NCI-H146 (cell line): ENCODE results near the gene YKT6.
A peak's percentile ranks its signal among the peaks of the same experiment; 100 is the strongest.
"Not testable (repeated sequence)": the region's sequence is repeated elsewhere in the genome, so short reads cannot be mapped to it uniquely, and the experiment has no call there.

ENCODE experiments used
- DNase-seq: peaks from one replicate; lab custom pipeline; 2025; lab: John Stamatoyannopoulos, UW

The YKT6 gene

DNA sequence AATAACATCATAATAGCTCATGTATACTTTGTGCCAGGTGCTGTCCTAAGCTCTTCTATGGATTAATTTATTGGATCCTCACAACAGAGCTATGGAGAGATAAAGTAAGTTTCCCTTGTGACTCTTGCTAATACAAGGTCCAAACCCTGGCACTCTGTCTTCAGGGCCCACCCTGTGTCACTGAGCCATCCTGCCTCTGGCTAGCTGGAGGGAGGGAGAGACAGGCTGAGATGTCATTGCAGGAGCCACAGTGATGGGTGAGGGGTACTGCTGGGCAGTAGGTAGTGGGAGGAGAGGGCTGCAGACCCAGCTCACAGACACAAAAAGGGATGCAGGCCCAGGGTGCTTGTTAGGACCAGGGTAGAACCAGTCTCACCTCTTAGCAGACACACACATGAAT, 28.4 kb upstream of the YKT6 start:
- DNase-seq: no peak

DNA sequence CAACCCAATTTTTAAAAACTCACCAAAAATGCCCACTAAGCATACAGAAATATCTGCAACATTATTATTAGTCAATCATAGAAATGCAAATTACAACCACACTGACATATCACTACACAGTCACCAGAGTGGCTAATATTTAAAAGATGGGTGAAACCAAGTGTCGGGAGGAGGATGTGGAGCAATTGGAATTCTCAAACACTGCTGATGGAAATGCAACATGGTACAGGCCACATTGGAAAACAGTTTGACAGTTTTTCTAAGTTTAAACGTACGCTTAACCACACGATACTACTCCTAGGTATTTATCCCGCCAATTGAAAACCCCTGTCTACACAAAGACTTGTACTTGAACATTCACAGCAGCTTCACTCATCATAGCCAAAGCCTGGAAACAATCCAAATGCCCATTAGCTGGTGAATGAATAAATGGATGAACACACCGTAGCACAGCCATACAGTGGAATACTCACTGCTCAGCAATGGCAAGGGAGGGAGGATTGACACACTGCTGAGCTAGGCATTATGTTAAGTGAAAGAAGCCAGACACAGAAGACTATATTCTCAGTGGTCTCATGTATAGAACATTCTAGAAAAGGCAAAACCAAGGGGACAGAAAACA, 27.9 kb upstream of the YKT6 start:
- DNase-seq: no peak

DNA sequence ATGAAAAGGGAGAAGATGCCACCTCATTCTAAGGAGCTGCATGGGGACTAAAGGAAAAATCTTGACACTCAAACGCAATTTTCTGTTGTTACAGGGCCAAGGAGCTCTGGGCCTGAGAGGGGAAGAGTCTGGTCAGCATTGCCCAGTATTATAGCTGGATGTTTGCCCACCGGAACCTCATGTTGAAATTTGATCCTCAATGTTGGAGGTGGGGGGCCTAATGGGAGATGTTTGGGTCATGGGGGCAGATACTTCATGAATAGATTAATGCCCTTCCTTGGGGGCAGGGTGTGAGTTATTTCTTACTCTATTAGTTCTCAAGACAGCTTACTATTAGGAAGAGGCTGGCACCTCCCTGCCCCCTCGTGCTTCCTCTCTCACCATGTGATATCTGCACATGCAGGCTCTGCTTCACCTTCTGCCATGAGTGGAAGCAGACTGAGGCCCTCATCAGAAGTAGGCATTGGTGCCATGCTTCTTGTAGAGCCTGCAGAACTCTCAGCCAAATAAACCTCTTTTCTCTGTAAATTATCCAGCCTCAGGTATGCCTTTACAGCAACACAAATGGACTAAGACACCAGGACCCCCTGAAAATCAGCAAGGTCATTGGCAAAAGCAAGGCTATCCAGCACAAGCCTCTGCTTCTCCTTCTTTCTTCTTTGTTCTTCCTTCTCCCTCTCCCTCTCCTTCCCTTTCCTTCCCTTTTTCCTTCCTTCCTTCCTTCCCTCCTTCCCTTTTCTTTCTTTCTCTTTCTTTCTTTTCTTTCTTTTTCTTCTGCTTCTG, 26.7 kb upstream of the YKT6 start:
- DNase-seq: no peak

DNA sequence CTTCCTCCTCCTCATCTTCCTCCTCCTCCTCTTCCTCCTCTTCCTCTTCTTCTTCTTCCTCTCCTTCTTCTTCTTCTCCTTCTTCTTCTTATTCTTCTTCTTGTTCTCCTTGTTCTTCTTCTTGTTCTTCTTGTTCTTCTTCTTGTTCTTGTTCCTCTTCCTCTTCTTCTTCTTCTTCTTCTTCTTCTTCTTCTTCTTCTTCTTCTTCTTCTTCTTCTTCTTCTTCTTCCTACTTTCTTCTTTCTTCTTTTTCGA, 26.2 kb upstream of the YKT6 start:
- DNase-seq: not testable (repeated sequence)

DNA sequence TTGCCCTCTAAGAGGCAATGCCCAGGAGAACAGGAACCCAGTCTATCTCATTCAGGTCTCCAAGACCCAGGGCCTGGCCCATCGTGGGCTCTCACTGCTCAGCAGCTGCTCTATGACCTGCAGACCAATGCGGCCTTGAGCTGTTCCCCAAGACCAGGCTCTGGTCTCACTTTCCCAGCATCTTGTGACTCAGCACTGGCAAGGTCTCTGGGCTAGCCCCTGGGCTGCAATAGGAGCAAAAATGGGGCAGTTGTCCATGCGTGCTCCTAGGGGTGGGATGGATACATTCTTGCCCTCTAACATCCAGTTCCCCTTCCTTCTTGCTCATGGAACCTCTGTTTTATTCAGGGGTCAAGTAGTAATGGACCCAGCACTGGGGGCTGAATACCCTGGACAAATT, 25.0 kb upstream of the YKT6 start:
- DNase-seq: no peak

DNA sequence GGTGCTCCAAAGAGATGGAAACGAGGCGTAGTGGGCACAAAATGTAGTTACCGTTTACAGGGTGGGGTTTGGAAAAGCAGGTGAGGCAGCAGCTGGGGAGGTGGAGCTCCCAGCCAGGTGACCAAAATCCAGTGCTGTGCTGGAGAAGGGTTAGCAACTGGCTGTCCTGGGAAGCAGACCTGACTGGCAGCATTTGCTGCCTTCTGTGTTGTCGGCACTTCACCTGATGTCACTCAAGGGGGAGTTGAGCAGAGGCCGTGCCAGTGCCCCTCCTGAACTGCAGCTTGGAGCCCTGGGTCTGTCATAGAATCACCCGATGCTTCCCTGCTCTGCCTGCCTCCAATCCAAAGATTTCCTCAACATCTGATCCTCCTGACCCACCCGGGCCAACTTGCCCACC, 24.3 kb upstream of the YKT6 start:
- DNase-seq: no peak

DNA sequence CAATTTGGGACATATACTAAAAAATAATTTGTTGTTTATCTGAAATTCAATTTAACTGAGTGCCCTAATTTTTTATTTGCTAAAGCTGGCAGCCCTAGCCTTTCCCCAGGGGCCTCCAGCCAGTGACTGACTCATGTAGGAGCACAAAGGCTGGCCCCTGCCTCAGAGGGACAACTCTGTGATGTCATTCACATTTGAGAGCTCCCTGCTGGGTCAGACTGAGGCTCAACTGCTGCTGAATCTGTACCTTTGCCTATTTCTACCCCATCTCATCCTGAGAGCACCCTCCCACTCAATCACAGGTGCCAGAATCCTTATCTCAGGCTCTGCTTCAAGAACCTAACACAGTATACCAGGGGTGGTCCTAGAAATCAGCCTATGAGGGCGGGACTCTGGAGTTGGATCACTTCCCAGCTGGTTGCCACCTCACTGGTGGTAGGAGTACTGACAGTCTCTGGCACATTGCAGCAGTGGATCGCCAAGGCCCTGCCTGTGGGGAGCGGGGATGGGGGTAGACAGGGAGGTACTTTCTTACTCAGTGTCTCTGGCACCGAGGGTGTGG, 23.1 kb upstream of the YKT6 start:
- DNase-seq: peak; percentile 7

DNA sequence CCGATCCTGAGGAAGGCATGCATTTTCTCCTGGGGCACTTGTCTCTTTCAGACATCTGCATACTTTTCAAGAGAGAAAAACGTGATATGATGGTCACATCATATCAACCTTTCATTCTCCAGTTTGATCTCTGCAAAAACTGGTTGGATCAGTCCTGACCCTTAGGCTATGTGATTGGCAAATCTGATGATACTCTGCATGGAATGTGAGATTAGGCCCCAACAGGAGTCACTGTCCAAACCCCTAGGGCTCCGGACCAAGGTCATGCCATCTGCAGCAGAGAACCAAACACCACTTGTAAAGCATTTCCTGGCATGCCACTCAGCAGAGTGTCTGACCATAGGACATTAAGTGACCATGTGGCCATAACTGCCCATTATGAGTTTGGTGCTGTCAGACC, 20.1 kb upstream of the YKT6 start:
- DNase-seq: no peak

DNA sequence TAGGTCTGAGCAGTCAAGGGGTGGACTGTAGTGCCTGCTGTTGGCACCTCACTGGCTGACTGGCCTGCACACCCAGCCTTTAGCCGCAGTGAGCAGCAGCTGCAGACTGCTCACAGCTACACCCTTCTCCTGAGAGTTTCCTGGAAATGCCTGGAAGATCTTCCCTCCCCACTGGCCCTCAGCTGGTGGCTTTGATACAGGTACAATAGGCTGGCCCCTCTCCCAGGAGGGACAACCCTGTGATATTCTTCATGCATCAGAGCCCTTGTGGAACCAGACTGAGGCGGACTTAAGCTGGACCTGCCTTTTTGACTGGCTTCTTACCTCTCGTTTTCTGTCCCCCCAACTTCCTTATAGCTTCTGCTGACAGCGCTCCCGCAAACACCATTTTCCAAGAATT, 18.0 kb upstream of the YKT6 start:
- no peak for DNase-seq

DNA sequence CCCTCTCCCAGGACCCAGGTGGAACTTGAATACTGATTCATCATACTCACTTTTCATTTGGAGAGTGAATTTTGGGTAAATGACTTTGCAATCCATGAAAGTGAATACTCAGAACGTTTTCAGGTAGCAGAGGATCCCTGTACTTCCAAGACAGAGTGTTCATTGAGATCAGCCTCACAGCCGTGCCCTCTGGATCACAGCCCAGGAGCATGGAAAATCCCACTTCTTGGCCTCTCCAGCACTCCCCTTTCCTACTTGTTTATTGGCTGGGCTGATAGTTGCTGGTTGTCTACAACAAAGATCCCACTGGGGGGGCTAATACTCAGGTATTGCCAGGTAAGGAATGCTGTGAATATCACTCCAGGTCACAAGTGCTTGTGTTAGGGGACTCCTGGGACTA, 17.4 kb upstream of the YKT6 start:
- no peak for DNase-seq

DNA sequence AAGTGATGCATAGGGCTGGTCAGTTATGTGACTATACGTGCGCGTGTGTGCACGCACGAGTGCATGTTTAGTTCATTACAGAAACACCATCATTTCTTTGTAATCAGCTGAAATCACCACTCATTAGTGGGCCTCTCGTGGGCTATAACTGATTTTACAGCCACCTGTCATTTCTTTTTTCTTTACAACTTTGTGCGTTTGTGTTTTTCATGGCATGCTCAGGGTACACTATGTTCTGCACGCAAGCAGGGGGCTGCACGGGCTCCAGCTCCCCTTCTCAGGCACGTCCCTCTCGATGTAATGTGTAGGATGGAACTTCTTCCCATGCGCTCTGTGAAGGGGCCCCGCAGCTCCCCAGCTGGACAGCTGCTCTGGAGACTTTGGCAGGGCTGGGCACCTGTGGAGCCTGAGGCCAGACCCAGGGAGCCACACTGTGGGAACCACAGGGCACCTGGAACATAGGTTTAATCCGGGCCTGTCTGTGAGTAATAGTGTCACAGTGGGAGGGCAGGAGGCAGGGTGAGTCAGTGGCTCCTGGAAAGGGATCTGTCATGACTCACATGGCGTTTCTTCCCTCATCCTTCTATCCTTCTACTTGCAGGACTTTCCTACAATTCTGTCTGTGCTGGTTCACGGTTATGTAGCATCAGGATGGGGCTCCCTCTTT, 16.4 kb upstream of the YKT6 start:
- DNase-seq: peak; percentile 92

DNA sequence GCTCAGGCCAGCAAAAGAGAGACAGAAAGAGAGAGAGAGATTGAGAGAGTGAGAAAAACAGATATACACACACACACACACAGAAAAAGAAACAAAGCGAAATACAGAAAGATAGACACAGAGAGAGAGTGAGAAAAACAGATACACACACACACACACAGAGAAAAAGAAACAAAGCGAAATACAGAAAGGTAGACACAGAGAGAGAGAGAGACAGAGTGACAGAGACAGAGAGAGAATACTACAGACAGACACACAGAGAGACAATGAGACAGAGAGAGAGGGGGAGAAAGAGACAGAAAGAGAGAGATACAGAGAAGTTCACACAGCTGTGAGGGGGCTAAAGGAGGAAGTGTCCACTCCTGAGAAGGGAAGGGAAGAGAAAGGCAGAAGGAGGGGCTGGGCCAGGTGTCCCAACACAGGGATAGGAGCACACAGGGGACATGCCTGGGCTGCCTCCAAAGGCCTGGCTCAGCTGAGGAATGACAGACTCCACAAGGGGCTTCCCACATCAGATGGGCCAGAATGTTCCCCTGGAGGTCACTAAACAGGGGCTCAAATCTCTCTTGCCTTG, 15.8 kb upstream of the YKT6 start:
- no peak for DNase-seq

DNA sequence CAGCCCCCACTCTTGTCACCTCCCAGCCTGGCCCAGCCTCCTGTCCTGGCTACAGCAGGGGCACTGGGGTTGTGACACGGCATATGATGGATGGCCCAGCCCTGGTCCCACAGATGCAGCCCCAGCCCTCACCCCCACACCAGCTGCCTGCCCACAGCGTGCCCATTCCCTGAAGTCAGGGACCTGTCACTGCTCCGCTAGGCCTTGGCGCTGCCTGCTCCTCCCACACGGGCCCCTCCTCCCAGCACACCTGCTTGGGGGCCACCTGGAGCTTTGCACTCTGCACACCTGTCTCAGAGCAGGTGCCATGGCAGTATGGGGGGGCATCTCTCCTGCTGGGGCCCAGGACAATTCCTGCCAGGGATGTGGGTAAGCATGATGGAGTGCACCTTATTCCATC, 15.0 kb upstream of the YKT6 start:
- DNase-seq: peak; percentile 83

DNA sequence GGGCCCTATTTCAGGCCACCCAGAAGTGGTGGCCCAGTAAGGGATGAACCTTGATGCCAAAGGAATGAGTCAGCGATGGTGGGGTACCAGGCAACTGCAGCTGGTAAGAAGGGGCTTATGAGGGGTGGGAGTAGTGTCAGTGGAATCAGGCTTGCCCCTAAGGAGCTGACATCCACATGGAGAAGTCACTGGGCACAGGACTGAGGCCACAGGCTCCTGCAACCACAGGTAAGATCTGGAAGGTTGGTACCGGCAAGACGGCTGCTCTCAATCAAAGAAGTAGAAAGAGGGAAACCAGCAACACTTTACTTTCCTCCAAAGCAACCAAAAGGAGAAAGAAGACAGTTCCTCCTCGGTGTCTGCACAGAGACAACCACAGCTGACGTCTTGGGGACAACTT, 14.0 kb upstream of the YKT6 start:
- DNase-seq: no peak

DNA sequence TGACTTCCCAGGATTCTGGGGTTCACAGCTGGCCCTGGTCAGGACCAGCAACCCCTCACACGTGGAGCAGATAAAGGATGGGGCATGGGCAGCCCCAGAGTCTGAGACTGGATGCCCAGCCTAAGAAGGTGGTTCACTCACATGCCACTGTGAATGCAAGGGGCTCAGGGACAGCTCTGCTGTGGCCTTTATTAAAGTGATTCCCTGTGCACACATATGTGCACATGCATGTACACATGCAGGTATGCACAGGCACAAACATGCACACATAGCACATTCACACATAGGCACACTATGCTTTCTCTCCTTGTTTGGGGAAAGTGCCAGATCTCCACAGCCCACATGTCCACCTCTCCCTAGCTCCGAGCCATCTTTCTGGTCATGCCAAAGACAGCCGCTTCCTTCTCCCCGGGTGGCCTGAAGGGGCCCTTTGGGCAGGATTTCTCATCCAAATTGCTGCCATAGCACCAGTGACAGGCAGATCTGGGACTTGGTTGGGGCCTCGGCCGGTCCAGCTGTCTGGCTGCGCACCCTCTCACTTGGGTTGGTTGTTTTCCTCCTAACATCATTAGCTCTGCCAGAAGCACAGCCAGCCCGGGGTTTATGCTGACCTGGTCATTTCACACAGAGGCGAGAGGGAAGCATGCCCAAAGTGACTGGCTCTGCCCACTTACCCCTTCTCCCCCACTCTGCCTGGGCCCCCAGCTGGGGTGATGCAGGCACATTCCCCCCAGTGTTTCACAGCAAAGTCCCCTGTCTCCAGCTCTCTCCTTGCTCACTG, 13.0 kb upstream of the YKT6 start:
- peak; percentile 4 for DNase-seq

DNA sequence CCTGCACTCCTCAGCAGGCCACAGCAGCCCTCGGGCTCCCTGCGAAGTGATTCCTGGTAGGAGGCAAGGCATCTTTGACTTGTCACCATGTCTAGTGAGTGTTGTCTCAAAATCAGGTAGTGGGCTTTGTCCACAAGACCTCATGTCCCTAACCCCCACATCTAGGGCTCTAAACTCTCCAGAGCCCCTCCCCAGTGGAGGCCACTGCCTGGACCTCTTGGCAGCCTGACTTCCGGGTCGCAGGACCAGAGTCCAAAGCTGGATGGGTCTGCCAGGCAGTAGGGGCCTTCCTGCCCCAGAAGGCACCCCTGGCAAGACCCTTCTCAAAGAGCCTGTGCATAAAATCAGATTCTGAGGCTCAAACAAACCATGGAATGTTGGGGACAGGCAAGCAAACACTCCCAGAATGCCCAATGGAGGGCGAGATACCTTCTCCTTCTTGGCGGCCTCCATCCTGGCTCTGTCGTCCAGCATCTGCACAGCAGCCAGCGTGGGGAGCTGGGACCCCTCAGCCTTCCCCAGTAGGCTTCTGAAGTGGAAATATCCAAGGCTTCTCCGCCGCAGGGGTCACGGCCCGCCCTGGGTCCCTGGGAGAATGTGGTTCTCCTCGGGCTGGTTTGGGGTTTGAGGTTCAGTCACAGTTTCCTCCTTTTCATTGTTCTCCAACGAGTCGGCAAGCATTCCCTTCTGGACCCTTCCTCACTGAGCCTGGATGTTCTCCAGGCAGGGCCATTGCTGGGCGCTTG, 12.1 kb upstream of the YKT6 start:
- DNase-seq: peak; percentile 21

DNA sequence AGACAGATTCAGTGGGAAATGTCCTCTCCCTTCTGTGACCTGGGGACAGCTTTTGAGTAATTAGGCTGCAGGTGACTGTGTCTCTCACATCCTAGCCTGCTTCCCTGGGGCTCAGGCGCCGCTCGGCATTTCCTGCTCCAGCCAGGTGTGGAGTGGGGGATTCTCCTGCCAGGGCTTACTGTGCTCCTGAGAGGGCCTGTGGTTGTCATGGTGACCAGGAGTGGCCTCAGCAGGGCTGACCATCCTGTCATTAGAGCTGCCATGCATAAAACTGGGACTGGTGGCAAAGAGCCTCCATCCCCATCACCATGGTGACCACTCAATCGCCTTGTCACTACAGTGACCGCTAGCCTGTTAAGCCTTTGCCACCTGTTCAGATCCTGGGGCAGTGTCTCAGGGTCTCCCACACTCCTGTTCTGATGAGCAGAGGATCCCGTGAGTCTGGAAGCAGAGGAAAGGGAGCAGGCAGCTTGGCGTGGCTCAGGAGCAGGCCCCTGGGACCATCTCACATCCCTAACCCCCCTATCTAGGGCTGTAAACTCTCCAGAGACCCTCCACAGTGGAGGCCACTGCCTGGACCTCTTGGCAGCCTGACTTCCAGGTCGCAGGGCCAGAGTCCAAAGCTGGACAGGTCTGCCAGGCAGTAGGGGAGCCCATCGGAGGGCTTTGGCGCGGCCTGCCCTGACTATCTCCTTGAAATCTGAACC, 11.3 kb upstream of the YKT6 start, which contains the start of gene GCK:
Gene GCK, minus strand, starts transcription at position 154 of the 707 bp plus-strand sequence. CDS start 486 bp downstream, outside the sequence.
- DNase-seq: peak; percentile 99

DNA sequence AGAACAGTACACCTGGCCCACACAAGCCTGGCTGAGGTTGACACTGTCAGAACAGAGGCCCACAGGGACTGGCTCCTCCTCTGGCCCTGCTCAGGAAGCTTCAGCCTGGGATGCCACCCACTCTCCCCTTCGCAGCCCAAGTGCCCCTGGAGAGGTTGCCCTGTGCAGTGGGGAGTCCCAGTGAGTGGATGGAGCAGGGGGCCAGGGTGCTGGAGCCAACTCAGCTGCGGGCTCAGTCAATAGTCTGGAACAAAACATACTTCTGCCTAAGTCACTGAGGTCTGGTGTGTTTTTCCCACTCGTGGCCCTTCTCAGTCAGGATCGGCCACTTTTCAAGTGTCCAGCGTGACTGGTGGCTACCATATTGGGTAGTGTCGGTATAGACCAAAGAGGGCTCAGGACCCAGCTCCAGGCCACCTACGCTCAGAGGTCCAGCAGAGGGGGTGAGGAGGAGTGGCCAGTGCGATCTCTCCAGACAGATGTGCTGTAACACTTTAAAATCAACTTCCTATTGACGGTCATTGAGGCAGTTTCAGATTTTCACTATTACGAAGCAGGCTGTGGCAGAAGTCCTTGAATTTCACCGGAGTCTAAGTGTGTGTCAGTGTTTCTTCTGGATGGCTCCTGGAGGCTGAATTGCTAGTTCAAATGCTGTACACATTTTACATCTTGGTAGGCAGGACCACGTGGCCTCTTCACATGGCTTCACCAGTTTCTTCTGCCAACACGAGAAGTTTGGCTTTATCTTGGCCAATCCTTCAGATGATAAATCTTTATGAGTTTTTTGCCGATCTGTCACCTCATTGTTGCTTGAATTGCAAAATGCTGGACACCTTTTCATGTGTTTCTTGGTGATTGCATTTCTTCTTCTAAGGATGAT, 10.5 kb upstream of the YKT6 start:
- no peak for DNase-seq

DNA sequence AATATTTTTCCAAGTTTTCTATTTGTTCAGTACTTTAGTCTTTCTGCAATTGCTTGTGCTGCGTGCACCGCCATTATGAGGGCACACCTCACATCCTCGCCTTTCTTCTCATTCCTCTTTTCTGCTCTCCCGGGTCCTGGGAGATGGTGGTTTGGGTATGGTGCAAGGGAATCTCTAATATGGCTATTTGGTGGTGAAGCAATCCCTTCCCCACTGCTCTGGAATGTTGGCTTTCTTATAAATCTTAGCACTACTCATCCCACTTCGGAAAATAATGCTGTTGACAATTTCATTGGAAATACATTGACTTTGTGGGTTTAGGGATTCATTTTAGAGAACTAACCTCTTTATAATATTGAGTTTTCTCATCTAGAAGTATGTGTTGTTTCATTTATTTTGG, 9.6 kb upstream of the YKT6 start:
- no peak for DNase-seq
